DND-41 (cell line): ENCODE measurements around the gene ZC3H18.

Source experiments
- EZH2 ChIP-seq: IDR thresholded peaks from 3 replicates; pipeline ENCODE4 v1.6.1; 2012; ENCODE audit warnings: borderline replicate concordance, low read depth, mild to moderate bottlenecking, moderate library complexity, low read length, inconsistent platforms; ENCODE audit not compliant: severe bottlenecking
- TF ChIP-seq, protein P1 (sequence below): IDR thresholded peaks from 2 replicates; pipeline ENCODE4 v1.5.1; 2012; ENCODE audit warnings: borderline replicate concordance, low read length, moderate library complexity, mild to moderate bottlenecking; ENCODE audit not compliant: poor library complexity, severe bottlenecking; ENCODE audit errors: extremely low read depth

- TF ChIP-seq, protein P1, sequence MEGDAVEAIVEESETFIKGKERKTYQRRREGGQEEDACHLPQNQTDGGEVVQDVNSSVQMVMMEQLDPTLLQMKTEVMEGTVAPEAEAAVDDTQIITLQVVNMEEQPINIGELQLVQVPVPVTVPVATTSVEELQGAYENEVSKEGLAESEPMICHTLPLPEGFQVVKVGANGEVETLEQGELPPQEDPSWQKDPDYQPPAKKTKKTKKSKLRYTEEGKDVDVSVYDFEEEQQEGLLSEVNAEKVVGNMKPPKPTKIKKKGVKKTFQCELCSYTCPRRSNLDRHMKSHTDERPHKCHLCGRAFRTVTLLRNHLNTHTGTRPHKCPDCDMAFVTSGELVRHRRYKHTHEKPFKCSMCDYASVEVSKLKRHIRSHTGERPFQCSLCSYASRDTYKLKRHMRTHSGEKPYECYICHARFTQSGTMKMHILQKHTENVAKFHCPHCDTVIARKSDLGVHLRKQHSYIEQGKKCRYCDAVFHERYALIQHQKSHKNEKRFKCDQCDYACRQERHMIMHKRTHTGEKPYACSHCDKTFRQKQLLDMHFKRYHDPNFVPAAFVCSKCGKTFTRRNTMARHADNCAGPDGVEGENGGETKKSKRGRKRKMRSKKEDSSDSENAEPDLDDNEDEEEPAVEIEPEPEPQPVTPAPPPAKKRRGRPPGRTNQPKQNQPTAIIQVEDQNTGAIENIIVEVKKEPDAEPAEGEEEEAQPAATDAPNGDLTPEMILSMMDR = no peak
- TF ChIP-seq EZH2 = no peak
Measured at GRCh38 chr16:88619859-88620815, 49.9 kb downstream of the ZC3H18 start.
